Spleen (tissue), 11 donors: Measurements from ENCODE around the gene PRKCZ. TPM values are rescaled to one million over a fixed set of nuclear protein-coding genes. Genes with fewer than 3 reads are reported as not detected.

Experiments
- DNase-seq: peaks from one replicate; pipeline ENCODE4 v3.0.0-alpha.2; 2020
- H3K27ac ChIP-seq, 8 donors: fragments of 200-600 bp; sonication (generic) in 7 of 8; 1 replicate in 4 of 8; 2 replicates in 4 of 8; pipeline versions ENCODE4 v1.5.0 to v1.8.0; 2016 to 2021; ENCODE audit warnings: inconsistent platforms in 4 of 8, mild to moderate bottlenecking in 4 of 8, moderate library complexity in 1 of 8
- H3K27me3 ChIP-seq, 7 donors: fragments of 200-600 bp; sonication (generic) in 6 of 7; replicated peaks in 1 of 7; 1 replicate in 4 of 7; 2 replicates in 3 of 7; pipeline versions ENCODE4 v1.5.0 to v1.8.0; 2016 to 2021; ENCODE audit warnings: inconsistent platforms in 3 of 7, mild to moderate bottlenecking in 1 of 7
- H3K36me3 ChIP-seq, 6 donors: fragments of 200-600 bp; sonication (generic) in 5 of 6; 1 replicate in 4 of 6; 2 replicates in 2 of 6; pipeline versions ENCODE4 v1.5.0 to v1.8.0; 2016 to 2021; ENCODE audit warnings: inconsistent platforms in 2 of 6
- H3K4me1 ChIP-seq, 6 donors: fragments of 200-600 bp; sonication (generic) in 5 of 6; 1 replicate in 3 of 6; 2 replicates in 3 of 6; pipeline versions ENCODE4 v1.5.0 to v1.8.0; 2016 to 2021; ENCODE audit warnings: inconsistent platforms in 3 of 6
- H3K4me3 ChIP-seq, 8 donors: fragments of 200-600 bp; sonication (generic) in 7 of 8; 1 replicate in 4 of 8; 2 replicates in 4 of 8; pipeline versions ENCODE4 v1.5.0 to v1.8.0; 2016 to 2021; ENCODE audit warnings: inconsistent platforms in 4 of 8, mild to moderate bottlenecking in 4 of 8, moderate library complexity in 2 of 8
- H3K9me3 ChIP-seq, 8 donors: fragments of 200-600 bp; sonication (generic) in 7 of 8; 1 replicate in 4 of 8; 2 replicates in 4 of 8; pipeline versions ENCODE4 v1.5.0 to v1.8.0; 2016 to 2021; ENCODE audit warnings: inconsistent platforms in 4 of 8
- CTCF ChIP-seq, 11 experiments: fragments of 200-600 bp in 7 of 11; fragments of 450-650 bp in 4 of 11; sonication (generic) in 4 of 11; IDR thresholded peaks in 8 of 11; conservative IDR thresholded peaks in 3 of 11; 1 replicate in 7 of 11; 2 replicates in 4 of 11; pipeline versions ENCODE4 v1.4.0 to v1.8.0; 2016 to 2021; ENCODE audit warnings: antibody characterized with exemption in 11 of 11, inconsistent platforms in 4 of 11, mild to moderate bottlenecking in 1 of 11
- POLR2A ChIP-seq, 3 donors: fragments of 450-650 bp; IDR thresholded peaks; one replicate each; pipeline ENCODE4 v1.5.1; 2017; ENCODE audit warnings: antibody characterized with exemption in 3 of 3, mild to moderate bottlenecking in 1 of 3
- POLR2AphosphoS5 ChIP-seq, 3 donors: sonication (generic); formaldehyde crosslinking; IDR thresholded peaks; one replicate each; pipeline ENCODE4 v1.5.1; 2017; ENCODE audit warnings: antibody characterized with exemption in 3 of 3
- WGBS, 5 donors: extraction: QIAGEN DNeasy Blood & Tissue Kit in 3 of 5; methylation state at CpG; one replicate each; pipeline versions ENCODE4 v1.1.5 to v1.1.7; 2013 to 2018; 5-methylcytosine and 5-hydroxymethylcytosine counted together
- intact Hi-C: fragments of 100-400 bp; cut with DNase I; formaldehyde crosslinking; loops from one replicate; pipeline ENCODE4 v1.15.0; 2023; ENCODE audit warnings: low total_unique reads
- polyA plus RNA-seq, 3 donors: library from polyadenylated mRNA; stranded (reverse); fragments of 200-250 nt; gene quantifications; one replicate each; pipeline ENCODE4 v1.2.1, GENCODE V29; 2013
- total RNA-seq, 7 donors: library from RNA; depleted of rRNA in 3 of 7; stranded (reverse); fragments of >200 nt in 3 of 7; fragmentation: NEBNext Ultra II Directional in 4 of 7; extraction: Animal tissue kit (Norgen Biotek cat#: 25700) in 4 of 7; gene quantifications; one replicate each; pipeline versions ENCODE4 v1.1.0 to v1.2.1, GENCODE V29; 2016 to 2021
- donor health status: healthy with polysubstance abuse.
- donor health status: DM: no; HTN: no; CAD: no; lungs with moderate emphysema.
- donor health status: DM: no; HTN: no; CAD: no.
- donor health status: Bipolar disorder and iron deficiency.
- donor health status: healthy.
- donor health status: DM: no; HTN: no; CAD: no.
- donor health status: DM: yes; HTN: yes; CAD: no.

Gene PRKCZ
- total and polyA plus RNA-seq, 10 donors: 17.6 to 61.8 (median 34.0) TPM

GRCh38 chr1:2043886-2044285, 6.3 kb upstream of the PRKCZ start:
- Histone ChIP-seq H3K4me1 (peaks cover 27 to 47% (median 39%) of the 10 kb centered on the region in 6 donors), H3K27me3 (peaks cover 0 to 46% (median 12%) of the 10 kb centered on the region in 7 donors), H3K27ac (no peak overlapping the region), H3K4me3 (no peak overlapping the region), H3K9me3 (no peaks in the 10 kb centered on the region), H3K36me3 (no peaks in the 10 kb centered on the region)
- 92 to 100% (median 97%) methylated on average over 1 to 4 of the region's 4 CpGs for WGBS, 5 donors
- intact Hi-C loops: loop anchor here (10.0 kb wide), 1 partner anchor 99 kb away; no protein-coding TSS in a partner anchor
- no peak for DNase-seq
- TF ChIP-seq POLR2AphosphoS5 (IDR thresholded peaks at IDR 0.05) (no peak), POLR2A (IDR thresholded peaks at IDR 0.05) (no peak), CTCF (IDR thresholded peaks at IDR 0.05 in 8 of 11, conservative IDR thresholded peaks at IDR 0.05 in 3 of 11) (no peak)

- TF ChIP-seq CTCF (IDR thresholded peaks at IDR 0.05 in 8 of 11, conservative IDR thresholded peaks at IDR 0.05 in 3 of 11) (peak; percentile 77 to 96 (median 91)), POLR2A (IDR thresholded peaks at IDR 0.05) (no peak), POLR2AphosphoS5 (IDR thresholded peaks at IDR 0.05) (peak in 2 of 3 donors; percentile 53 to 61)
- no peaks in the 10 kb centered on the region for H3K9me3 ChIP-seq
- 10 to 25% (median 12%) methylated on average over 27 to 75 of the region's 75 CpGs for WGBS, 5 donors
- H3K4me1 ChIP-seq: peaks cover 33 to 56% (median 47%) of the 10 kb centered on the region in 6 donors
- H3K27me3 ChIP-seq: peaks cover 0 to 55% (median 12%) of the 10 kb centered on the region in 7 donors
- H3K4me3 ChIP-seq: peak overlapping the region in 7 of 8 donors; percentile 8 to 58 (median 25)
- peak overlapping the region in 6 of 8 donors; percentile 17 to 40 (median 32) for H3K27ac ChIP-seq
- intact Hi-C loops: loop anchor here (10.0 kb wide), 1 partner anchor 100 kb away; no protein-coding TSS in a partner anchor
- peak; percentile 94 for DNase-seq
- H3K36me3 ChIP-seq: no peaks in the 10 kb centered on the region
Observed at GRCh38 chr1:2044510-2045319, 5.5 kb upstream of the PRKCZ start.

GRCh38 chr1:2045468-2046173, 4.6 kb upstream of the PRKCZ start:
- peak overlapping the region in 7 of 8 donors; percentile 41 to 69 (median 51) for H3K27ac ChIP-seq
- H3K36me3 ChIP-seq: no peaks in the 10 kb centered on the region
- WGBS, 5 donors: 52 to 72% (median 61%) methylated on average over 15 of the region's 15 CpGs
- DNase-seq: no peak
- intact Hi-C loops: loop anchor here (10.0 kb wide), 1 partner anchor 101 kb away; no protein-coding TSS in a partner anchor
- H3K4me3 ChIP-seq: peak overlapping the region in 1 of 8 donors; percentile 58
- peaks cover 33 to 61% (median 50%) of the 10 kb centered on the region in 6 donors for H3K4me1 ChIP-seq
- TF ChIP-seq POLR2AphosphoS5 (IDR thresholded peaks at IDR 0.05): peak in 2 of 3 donors; percentile 69 to 77
- TF ChIP-seq POLR2A (IDR thresholded peaks at IDR 0.05): no peak
- H3K9me3 ChIP-seq: no peaks in the 10 kb centered on the region
- H3K27me3 ChIP-seq: peaks cover 0 to 64% (median 12%) of the 10 kb centered on the region in 7 donors

- H3K36me3 ChIP-seq: no peaks in the 10 kb centered on the region
- H3K27me3 ChIP-seq: peaks cover 0 to 71% (median 12%) of the 10 kb centered on the region in 7 donors
- H3K9me3 ChIP-seq: no peaks in the 10 kb centered on the region
- H3K4me3 ChIP-seq: no peak overlapping the region
- peak; percentile 89 for DNase-seq
- intact Hi-C loops: loop anchor here (10.0 kb wide), 1 partner anchor 102 kb away; no protein-coding TSS in a partner anchor
- peaks cover 36 to 68% (median 58%) of the 10 kb centered on the region in 6 donors for H3K4me1 ChIP-seq
- WGBS, 5 donors: 26 to 32% (median 30%) methylated on average over 15 to 20 of the region's 20 CpGs
- H3K27ac ChIP-seq: peak overlapping the region in 7 of 8 donors; percentile 41 to 69 (median 51)
- TF ChIP-seq POLR2AphosphoS5 (IDR thresholded peaks at IDR 0.05) (peak in 1 of 3 donors; percentile 46), POLR2A (IDR thresholded peaks at IDR 0.05) (no peak), CTCF (IDR thresholded peaks at IDR 0.05 in 8 of 11, conservative IDR thresholded peaks at IDR 0.05 in 3 of 11) (peak in 10 of 11 experiments; percentile 31 to 78 (median 70))
Observed at GRCh38 chr1:2046174-2046917, 3.9 kb upstream of the PRKCZ start.
